Daoy (cell line): Measurements from ENCODE around the gene ATP12A. TPM values are rescaled to one million over a fixed set of nuclear protein-coding genes. Genes with fewer than 3 reads are reported as not detected.

ENCODE experiments used
- DNase-seq: peaks from one replicate; pipeline ENCODE4 v3.0.0-alpha.2; 2015; ENCODE audit warnings: low read depth
- total RNA-seq: library from RNA; depleted of rRNA; stranded (reverse); fragments of >200 nt; shearing (Covaris generic); gene quantifications from 2 replicates; pipeline ENCODE4 v1.2.3, GENCODE V29; 2014

The ATP12A gene
- total RNA-seq, 1 experiment from 2014 or later: 0.06 TPM

- DNase-seq: no peak
Measured at GRCh38 chr13:24688111-24688510, 7.9 kb downstream of the ATP12A start.

GRCh38 chr13:24688950-24689349 lies 8.7 kb downstream of the ATP12A start:
- DNase-seq: no peak

- DNase-seq: no peak
Measured at GRCh38 chr13:24691381-24691780, 11.2 kb downstream of the ATP12A start.

- peak; percentile 10 for DNase-seq
Measured at GRCh38 chr13:24692561-24692960, 12.4 kb downstream of the ATP12A start.

GRCh38 chr13:24693862-24694471 lies 13.8 kb downstream of the ATP12A start:
- peak; percentile 59 for DNase-seq

- DNase-seq: peak; percentile 56
Measured at GRCh38 chr13:24694907-24695306, 14.7 kb downstream of the ATP12A start.

GRCh38 chr13:24698686-24699085 lies 18.5 kb downstream of the ATP12A start:
- DNase-seq: no peak

- DNase-seq: no peak
Measured at GRCh38 chr13:24699541-24699940, 19.3 kb downstream of the ATP12A start.

GRCh38 chr13:24700539-24700938 lies 20.3 kb downstream of the ATP12A start:
- no peak for DNase-seq

- DNase-seq: no peak
Measured at GRCh38 chr13:24706886-24707585, 26.8 kb downstream of the ATP12A start.

- DNase-seq: no peak
Measured at GRCh38 chr13:24709186-24709913, 29.1 kb downstream of the ATP12A start.

GRCh38 chr13:24713022-24713421 lies 32.8 kb downstream of the ATP12A start:
- DNase-seq: no peak

- no peak for DNase-seq
Measured at GRCh38 chr13:24716011-24716410, 35.8 kb downstream of the ATP12A start.

GRCh38 chr13:24716446-24716845 lies 36.2 kb downstream of the ATP12A start:
- DNase-seq: no peak

GRCh38 chr13:24717217-24717616 lies 37.0 kb downstream of the ATP12A start:
- DNase-seq: no peak

GRCh38 chr13:24718192-24718965 lies 38.2 kb downstream of the ATP12A start:
- DNase-seq: no peak

GRCh38 chr13:24719139-24719538 lies 38.9 kb downstream of the ATP12A start:
- no peak for DNase-seq

GRCh38 chr13:24723206-24723605 lies 43.0 kb downstream of the ATP12A start:
- DNase-seq: no peak

- DNase-seq: no peak
Measured at GRCh38 chr13:24724714-24725113, 44.5 kb downstream of the ATP12A start.

GRCh38 chr13:24725379-24725778 lies 45.2 kb downstream of the ATP12A start:
- no peak for DNase-seq

- peak; percentile 73 for DNase-seq
Measured at GRCh38 chr13:24727731-24728601, 47.8 kb downstream of the ATP12A start.
